H1 (cell line): ENCODE results near the gene PROX2.

Experiments
- EZH2 ChIP-seq: fragments of 200-600 bp; sonication (generic); IDR thresholded peaks from 2 replicates; pipeline ENCODE4 v1.7.1; 2012; ENCODE audit warnings: low read depth, mild to moderate bottlenecking, moderate library complexity, low read length, inconsistent platforms; ENCODE audit not compliant: severe bottlenecking
- PHF8 ChIP-seq: fragments of 200-600 bp; sonication (generic); conservative IDR thresholded peaks from 2 replicates; pipeline ENCODE4 v1.7.1; 2012; ENCODE audit warnings: low read depth, mild to moderate bottlenecking, inconsistent platforms, low read length, moderate library complexity
- POLR2AphosphoS5 ChIP-seq: IDR thresholded peaks from 2 replicates; pipeline ENCODE4 v1.6.1; 2011; ENCODE audit warnings: low read depth, low read length
- RXRA ChIP-seq: IDR thresholded peaks from 2 replicates; pipeline ENCODE4 v1.6.1; 2011; ENCODE audit warnings: low read depth, mild to moderate bottlenecking, low read length, moderate library complexity; ENCODE audit not compliant: insufficient read depth
- TF ChIP-seq, protein P1 (sequence below): IDR thresholded peaks from 2 replicates; pipeline ENCODE4 v1.6.1; 2011; ENCODE audit warnings: low read length, improper control_type of control experiment
- TF ChIP-seq, protein P2 (sequence below), 3 experiments: IDR thresholded peaks; 1 replicate in 2 of 3; 2 replicates in 1 of 3; pipeline versions ENCODE4 v1.5.1 to v1.6.1; 2011; ENCODE audit warnings: low read length in 3 of 3, mild to moderate bottlenecking in 3 of 3, inconsistent platforms in 2 of 3, low read depth in 1 of 3, moderate library complexity in 1 of 3; ENCODE audit not compliant: insufficient read depth in 1 of 3; ENCODE audit errors: control extremely low read depth in 1 of 3

- TF ChIP-seq RXRA (no peak), PHF8 (no peak), POLR2AphosphoS5 (no peak), EZH2 (no peak)
- TF ChIP-seq, protein P1, sequence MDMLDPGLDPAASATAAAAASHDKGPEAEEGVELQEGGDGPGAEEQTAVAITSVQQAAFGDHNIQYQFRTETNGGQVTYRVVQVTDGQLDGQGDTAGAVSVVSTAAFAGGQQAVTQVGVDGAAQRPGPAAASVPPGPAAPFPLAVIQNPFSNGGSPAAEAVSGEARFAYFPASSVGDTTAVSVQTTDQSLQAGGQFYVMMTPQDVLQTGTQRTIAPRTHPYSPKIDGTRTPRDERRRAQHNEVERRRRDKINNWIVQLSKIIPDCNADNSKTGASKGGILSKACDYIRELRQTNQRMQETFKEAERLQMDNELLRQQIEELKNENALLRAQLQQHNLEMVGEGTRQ = no peak
- TF ChIP-seq, protein P2, sequence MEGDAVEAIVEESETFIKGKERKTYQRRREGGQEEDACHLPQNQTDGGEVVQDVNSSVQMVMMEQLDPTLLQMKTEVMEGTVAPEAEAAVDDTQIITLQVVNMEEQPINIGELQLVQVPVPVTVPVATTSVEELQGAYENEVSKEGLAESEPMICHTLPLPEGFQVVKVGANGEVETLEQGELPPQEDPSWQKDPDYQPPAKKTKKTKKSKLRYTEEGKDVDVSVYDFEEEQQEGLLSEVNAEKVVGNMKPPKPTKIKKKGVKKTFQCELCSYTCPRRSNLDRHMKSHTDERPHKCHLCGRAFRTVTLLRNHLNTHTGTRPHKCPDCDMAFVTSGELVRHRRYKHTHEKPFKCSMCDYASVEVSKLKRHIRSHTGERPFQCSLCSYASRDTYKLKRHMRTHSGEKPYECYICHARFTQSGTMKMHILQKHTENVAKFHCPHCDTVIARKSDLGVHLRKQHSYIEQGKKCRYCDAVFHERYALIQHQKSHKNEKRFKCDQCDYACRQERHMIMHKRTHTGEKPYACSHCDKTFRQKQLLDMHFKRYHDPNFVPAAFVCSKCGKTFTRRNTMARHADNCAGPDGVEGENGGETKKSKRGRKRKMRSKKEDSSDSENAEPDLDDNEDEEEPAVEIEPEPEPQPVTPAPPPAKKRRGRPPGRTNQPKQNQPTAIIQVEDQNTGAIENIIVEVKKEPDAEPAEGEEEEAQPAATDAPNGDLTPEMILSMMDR (IDR thresholded peaks at IDR 0.05; ENCODE audit: control extremely low read depth in 1 of 3, insufficient read depth in 1 of 3, low read depth in 1 of 3, low read length in 3 of 3) = no peak
Observed at GRCh38 chr14:74908861-74909341, 33.0 kb upstream of the PROX2 start.
